Activated naive CD4-positive, alpha-beta T cell treated with anti-CD3 and anti-CD28 coated beads for 36 hours (primary cell): ENCODE data around the gene B3GLCT. TPM values are rescaled to one million over a fixed set of nuclear protein-coding genes. Genes with fewer than 3 reads are reported as not detected.
"Not testable (repeated sequence)": the region's sequence is repeated elsewhere in the genome, so short reads cannot be mapped to it uniquely, and the experiment has no call there.

Experiments used
- CTCF ChIA-PET: fragments of 350-600 bp; sonication (Branson Sonifier 250); formaldehyde crosslinking; loops from one replicate; lab custom pipeline; 2021; ENCODE audit warnings: antibody characterized with exemption; lab: Charles Lee
- DNase-seq: peaks from one replicate; pipeline ENCODE4 v3.0.0-alpha.2; 2020
- H3K27ac Mint-ChIP-seq: one replicate; pipeline ENCODE4 v1.8.0; 2021; ENCODE audit warnings: mild to moderate bottlenecking, mixed read lengths
- H3K27me3 Mint-ChIP-seq: one replicate; pipeline ENCODE4 v1.8.0; 2021; ENCODE audit warnings: low read depth, mixed read lengths
- H3K36me3 Mint-ChIP-seq: one replicate; pipeline ENCODE4 v1.8.0; 2021; ENCODE audit warnings: low read depth, mixed read lengths
- H3K4me1 Mint-ChIP-seq: one replicate; pipeline ENCODE4 v1.8.0; 2021; ENCODE audit warnings: low read depth, mixed read lengths
- H3K4me3 Mint-ChIP-seq: one replicate; pipeline ENCODE4 v1.8.0; 2021; ENCODE audit warnings: mild to moderate bottlenecking, moderate library complexity, mixed read lengths
- H3K9me3 Mint-ChIP-seq: one replicate; pipeline ENCODE4 v1.8.0; 2021; ENCODE audit warnings: mixed read lengths
- intact Hi-C: fragments of 100-400 bp; cut with micrococcal nuclease; formaldehyde crosslinking; loops from one replicate; pipeline ENCODE4 v1.15.1; 2023
- total RNA-seq, 2 experiments: library from RNA; stranded (reverse); gene quantifications; one replicate each; pipeline ENCODE4 v1.2.3, GENCODE V29; 2021

B3GLCT gene
- total RNA-seq, 2 experiments from 2014 or later = 1.2 to 1.5 TPM

DNA sequence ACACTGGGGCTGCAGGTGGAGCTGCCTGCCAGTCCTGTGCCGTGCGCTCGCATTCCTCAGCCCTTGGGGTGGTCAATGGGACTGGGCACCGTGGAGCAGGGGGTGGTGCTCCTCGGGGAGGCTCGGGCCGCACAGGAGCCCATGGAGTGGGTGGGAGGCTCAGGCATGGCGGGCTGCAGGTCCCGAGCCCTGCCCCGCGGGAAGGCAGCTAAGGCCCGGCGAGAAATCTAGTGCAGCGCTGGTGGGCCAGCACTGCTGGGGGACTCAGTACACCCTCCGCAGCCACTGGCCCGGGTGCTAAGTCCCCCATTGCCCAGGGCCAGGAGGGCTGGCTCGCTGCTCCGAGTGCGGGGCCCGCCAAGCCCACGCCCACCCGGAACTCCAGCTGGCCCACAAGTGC is 139.8 kb downstream of the B3GLCT start:
- H3K9me3 Mint-ChIP-seq, intact Hi-C loops, H3K27me3 Mint-ChIP-seq, H3K4me1 Mint-ChIP-seq, H3K27ac Mint-ChIP-seq, H3K4me3 Mint-ChIP-seq, H3K36me3 Mint-ChIP-seq, DNase-seq: not testable (repeated sequence)
- CTCF ChIA-PET = interaction anchor here (0.6 kb wide), 1 partner anchor 9 kb away, joined by 3 read pairs; no protein-coding TSS in a partner anchor

DNA sequence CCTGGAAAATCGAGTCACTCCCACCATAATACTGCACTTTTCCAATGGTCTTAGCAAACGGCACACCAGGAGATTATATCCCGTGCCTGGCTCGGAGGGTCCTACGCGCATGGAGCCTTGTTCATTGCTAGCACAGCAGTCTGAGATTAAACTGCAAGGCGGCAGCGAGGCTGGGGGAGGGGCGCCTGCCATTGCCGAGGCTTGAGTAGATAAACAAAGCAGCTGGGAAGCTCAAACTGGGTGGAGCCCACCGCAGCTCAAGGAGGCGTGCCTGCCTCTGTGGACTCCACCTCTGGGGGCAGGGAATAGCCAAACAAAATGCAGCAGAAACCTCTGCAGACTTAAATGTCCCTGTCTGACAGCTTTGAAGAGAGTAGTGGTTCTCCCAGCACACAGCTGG is 141.1 kb downstream of the B3GLCT start:
- H3K27ac Mint-ChIP-seq, H3K4me3 Mint-ChIP-seq, DNase-seq, H3K4me1 Mint-ChIP-seq, intact Hi-C loops, CTCF ChIA-PET, H3K27me3 Mint-ChIP-seq, H3K36me3 Mint-ChIP-seq, H3K9me3 Mint-ChIP-seq: not testable (repeated sequence)

GRCh38 chr13:31346891-31347290 is 147.1 kb downstream of the B3GLCT start:
- CTCF ChIA-PET = interaction anchor here (0.7 kb wide), 1 partner anchor 227 kb away, joined by 3 read pairs; no protein-coding TSS in a partner anchor
- no peak overlapping the region for H3K4me3 Mint-ChIP-seq
- no peak overlapping the region for H3K27ac Mint-ChIP-seq
- H3K27me3 Mint-ChIP-seq = peaks cover 10% of the 10 kb centered on the region
- intact Hi-C loops = no loop called here
- DNase-seq = no peak
- H3K36me3 Mint-ChIP-seq = no peaks in the 10 kb centered on the region
- no peaks in the 10 kb centered on the region for H3K4me1 Mint-ChIP-seq
- H3K9me3 Mint-ChIP-seq = no peaks in the 10 kb centered on the region

- DNase-seq = no peak
- Mint-ChIP-seq H3K9me3 (no peaks in the 10 kb centered on the region), H3K27me3 (peaks cover 16% of the 10 kb centered on the region), H3K36me3 (no peaks in the 10 kb centered on the region), H3K4me1 (no peaks in the 10 kb centered on the region), H3K4me3 (no peak overlapping the region), H3K27ac (no peak overlapping the region)
- CTCF ChIA-PET = no interaction called here
- intact Hi-C loops = no loop called here
These were observed 149.4 kb downstream of the B3GLCT start for GRCh38 chr13:31349156-31349555.

- Mint-ChIP-seq H3K9me3 (peaks cover 10% of the 10 kb centered on the region), H3K27me3 (peaks cover 16% of the 10 kb centered on the region), H3K36me3 (no peaks in the 10 kb centered on the region), H3K4me1 (no peaks in the 10 kb centered on the region), H3K27ac (no peak overlapping the region), H3K4me3 (no peak overlapping the region)
- intact Hi-C loops = no loop called here
- CTCF ChIA-PET = no interaction called here
- DNase-seq = no peak
These were observed 150.8 kb downstream of the B3GLCT start for GRCh38 chr13:31350560-31350959.

DNA sequence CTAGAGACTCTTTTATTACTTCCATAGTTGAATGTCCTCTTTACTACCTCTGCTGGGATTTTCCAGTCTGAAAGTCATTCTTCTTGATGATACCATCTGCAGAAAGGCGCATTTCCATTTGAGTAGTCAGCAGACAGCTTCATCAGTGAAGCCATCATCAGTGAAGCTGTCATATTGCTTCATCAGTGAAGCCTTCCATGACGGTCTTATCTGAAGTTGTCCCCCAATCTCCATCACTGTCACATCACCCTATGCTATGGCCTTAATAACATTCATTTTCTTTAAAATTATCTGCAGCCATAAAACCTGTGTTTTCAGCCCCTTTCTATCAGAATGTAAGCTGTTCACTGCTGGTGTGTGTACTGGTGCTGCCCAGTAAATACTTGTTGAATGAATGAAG is 151.6 kb downstream of the B3GLCT start:
- CTCF ChIA-PET = no interaction called here
- no peak for DNase-seq
- intact Hi-C loops = no loop called here
- Mint-ChIP-seq H3K9me3 (peaks cover 16% of the 10 kb centered on the region), H3K4me3 (no peak overlapping the region), H3K27me3 (peaks cover 16% of the 10 kb centered on the region), H3K27ac (no peak overlapping the region), H3K4me1 (no peaks in the 10 kb centered on the region), H3K36me3 (no peaks in the 10 kb centered on the region)

GRCh38 chr13:31352467-31352866 is 152.7 kb downstream of the B3GLCT start:
- no peak overlapping the region for H3K27ac Mint-ChIP-seq
- DNase-seq = no peak
- CTCF ChIA-PET = no interaction called here
- H3K27me3 Mint-ChIP-seq = peaks cover 16% of the 10 kb centered on the region
- no peaks in the 10 kb centered on the region for H3K4me1 Mint-ChIP-seq
- H3K4me3 Mint-ChIP-seq = no peak overlapping the region
- H3K36me3 Mint-ChIP-seq = no peaks in the 10 kb centered on the region
- peaks cover 16% of the 10 kb centered on the region for H3K9me3 Mint-ChIP-seq
- intact Hi-C loops = no loop called here

- Mint-ChIP-seq H3K4me3 (no peak overlapping the region), H3K9me3 (peaks cover 16% of the 10 kb centered on the region), H3K27ac (no peak overlapping the region), H3K36me3 (no peaks in the 10 kb centered on the region), H3K4me1 (no peaks in the 10 kb centered on the region), H3K27me3 (peaks cover 13% of the 10 kb centered on the region)
- no peak for DNase-seq
- CTCF ChIA-PET = no interaction called here
- intact Hi-C loops = no loop called here
These were observed 155.2 kb downstream of the B3GLCT start for GRCh38 chr13:31355001-31355400.

DNA sequence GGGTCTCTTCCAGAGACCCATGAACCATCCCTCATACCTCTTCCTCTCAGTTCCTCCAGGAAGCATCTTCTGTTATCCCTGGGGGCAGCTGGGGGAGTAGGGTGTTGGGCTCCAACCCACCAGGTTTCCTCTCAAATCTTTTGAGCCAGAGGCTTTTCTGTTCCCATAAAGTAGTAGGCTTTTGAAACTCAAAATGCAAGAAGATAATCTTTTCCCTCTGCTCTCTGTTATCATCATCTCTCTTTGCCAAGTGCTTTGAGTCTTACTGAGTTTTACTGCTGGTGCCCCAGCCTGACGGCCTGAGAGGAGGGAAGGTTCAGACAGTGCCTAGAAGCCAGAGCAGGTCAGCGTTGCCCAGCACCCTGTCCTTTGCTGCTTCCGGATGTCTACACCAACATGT is 157.2 kb downstream of the B3GLCT start:
- no peak overlapping the region for H3K27ac Mint-ChIP-seq
- CTCF ChIA-PET = no interaction called here
- H3K9me3 Mint-ChIP-seq = peaks cover 16% of the 10 kb centered on the region
- no peaks in the 10 kb centered on the region for H3K4me1 Mint-ChIP-seq
- H3K36me3 Mint-ChIP-seq = no peaks in the 10 kb centered on the region
- intact Hi-C loops = no loop called here
- no peak for DNase-seq
- H3K4me3 Mint-ChIP-seq = no peak overlapping the region
- H3K27me3 Mint-ChIP-seq = peaks cover 5% of the 10 kb centered on the region

DNA sequence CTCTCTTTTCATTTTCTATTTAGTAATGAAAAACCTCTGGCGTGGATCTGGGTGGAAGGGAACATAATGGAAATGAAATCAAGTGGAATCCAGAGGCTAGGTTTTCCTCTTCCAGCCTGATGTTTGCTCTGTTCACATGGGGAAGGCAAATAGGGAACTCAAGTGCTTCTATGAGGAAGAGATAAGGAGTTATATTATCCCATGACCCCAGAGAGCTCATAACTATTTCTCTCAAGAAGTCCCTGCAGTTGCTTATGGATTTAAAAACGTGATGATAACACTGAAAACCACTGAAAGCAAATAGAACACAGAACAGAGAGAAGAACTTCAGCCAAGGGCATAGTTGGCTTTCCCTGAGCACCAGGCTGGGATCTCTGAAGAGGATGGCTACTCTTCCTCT is 157.8 kb downstream of the B3GLCT start:
- Mint-ChIP-seq H3K9me3 (peaks cover 16% of the 10 kb centered on the region), H3K4me3 (no peak overlapping the region), H3K36me3 (no peaks in the 10 kb centered on the region), H3K4me1 (no peaks in the 10 kb centered on the region), H3K27ac (no peak overlapping the region), H3K27me3 (peaks cover 3% of the 10 kb centered on the region)
- DNase-seq = no peak
- intact Hi-C loops = no loop called here
- CTCF ChIA-PET = no interaction called here

DNA sequence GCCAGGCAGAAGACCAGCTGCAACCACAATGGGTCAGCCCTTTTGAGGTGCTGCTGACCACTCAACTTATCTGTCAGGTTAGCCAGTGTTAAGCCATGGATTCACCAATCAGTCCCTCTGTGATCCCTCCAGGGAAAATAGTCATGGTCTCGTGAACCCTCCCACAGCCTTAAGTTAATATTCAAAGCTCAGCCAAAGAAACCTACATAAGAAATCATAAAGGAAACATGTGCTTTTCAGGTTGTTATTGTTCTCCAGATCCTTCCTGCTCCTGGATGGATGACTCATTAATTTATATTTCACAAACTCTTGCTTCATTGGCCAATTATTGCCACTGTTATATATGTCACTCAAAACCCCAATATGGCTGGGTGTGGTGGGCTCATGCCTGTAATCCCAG is 161.9 kb downstream of the B3GLCT start:
- H3K27ac Mint-ChIP-seq = no peak overlapping the region
- peaks cover 8% of the 10 kb centered on the region for H3K9me3 Mint-ChIP-seq
- H3K4me3 Mint-ChIP-seq = no peak overlapping the region
- no peaks in the 10 kb centered on the region for H3K36me3 Mint-ChIP-seq
- H3K27me3 Mint-ChIP-seq = peaks cover 2% of the 10 kb centered on the region
- no peak for DNase-seq
- CTCF ChIA-PET = no interaction called here
- intact Hi-C loops = no loop called here
- H3K4me1 Mint-ChIP-seq = no peaks in the 10 kb centered on the region

GRCh38 chr13:31365630-31366029 is 165.9 kb downstream of the B3GLCT start:
- DNase-seq = no peak
- H3K27me3 Mint-ChIP-seq = peaks cover 7% of the 10 kb centered on the region
- H3K36me3 Mint-ChIP-seq = no peaks in the 10 kb centered on the region
- peaks cover 8% of the 10 kb centered on the region for H3K9me3 Mint-ChIP-seq
- H3K4me3 Mint-ChIP-seq = no peak overlapping the region
- H3K27ac Mint-ChIP-seq = no peak overlapping the region
- CTCF ChIA-PET = no interaction called here
- H3K4me1 Mint-ChIP-seq = no peaks in the 10 kb centered on the region
- intact Hi-C loops = no loop called here

- Mint-ChIP-seq H3K27ac (no peak overlapping the region), H3K9me3 (peaks cover 8% of the 10 kb centered on the region), H3K4me1 (no peaks in the 10 kb centered on the region), H3K27me3 (peaks cover 5% of the 10 kb centered on the region), H3K4me3 (no peak overlapping the region), H3K36me3 (no peaks in the 10 kb centered on the region)
- DNase-seq = no peak
- CTCF ChIA-PET = no interaction called here
- intact Hi-C loops = no loop called here
These were observed 167.6 kb downstream of the B3GLCT start for GRCh38 chr13:31367410-31367809.

DNA sequence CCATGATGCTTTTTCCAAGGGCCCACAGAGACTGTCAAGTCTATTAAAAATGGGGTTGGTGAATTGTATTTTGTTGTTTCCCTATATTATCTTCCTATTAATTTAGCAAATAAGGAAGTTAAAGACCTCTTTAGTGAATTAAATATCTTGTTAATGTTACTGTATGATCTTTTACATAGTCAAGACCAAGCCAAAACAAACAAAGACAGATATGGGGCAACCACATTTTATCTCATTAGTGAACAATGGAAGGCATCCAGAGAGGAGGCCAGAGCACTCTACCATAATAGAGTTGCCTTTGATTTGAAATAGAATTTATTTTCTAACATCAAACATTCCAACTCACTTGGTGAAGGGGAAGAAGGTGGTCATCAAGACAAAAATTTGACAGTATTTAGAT is 169.4 kb downstream of the B3GLCT start:
- Mint-ChIP-seq H3K4me1 (no peaks in the 10 kb centered on the region), H3K27ac (no peak overlapping the region), H3K27me3 (peaks cover 5% of the 10 kb centered on the region), H3K4me3 (no peak overlapping the region), H3K9me3 (peaks cover 8% of the 10 kb centered on the region), H3K36me3 (no peaks in the 10 kb centered on the region)
- DNase-seq = no peak
- intact Hi-C loops = no loop called here
- CTCF ChIA-PET = no interaction called here
